Left renal pelvis (tissue), 4 donors: ENCODE results near the gene OR10AD1. TPM values are rescaled to one million over a fixed set of nuclear protein-coding genes. Genes with fewer than 3 reads are reported as not detected.

Experiments
- DNase-seq, 4 donors: peaks; one replicate each; pipeline ENCODE4 v3.0.0-alpha.2; 2013; ENCODE audit warnings: low read depth in 4 of 4, low spot score in 3 of 4
- polyA plus RNA-seq, 4 donors: library from polyadenylated mRNA; unstranded; fragments of 120-200 nt; gene quantifications; one replicate each; pipeline ENCODE4 v1.2.1, GENCODE V29; 2013; ENCODE audit not compliant: insufficient read length in 4 of 4

The OR10AD1 gene
- polyA plus RNA-seq, 4 donors = 0.24 to 0.82 (median 0.69) TPM; not detected in 1

- DNase-seq = no peak
Measured at GRCh38 chr12:48193623-48194022, 9.5 kb downstream of the OR10AD1 start.

GRCh38 chr12:48192861-48193260 is 10.2 kb downstream of the OR10AD1 start:
- no peak for DNase-seq

- no peak for DNase-seq
Measured at GRCh38 chr12:48191096-48191495, 12.0 kb downstream of the OR10AD1 start.

- peak in 2 of 4 donors; percentile 60 to 71 for DNase-seq
Measured at GRCh38 chr12:48189331-48190125, 13.6 kb downstream of the OR10AD1 start.

- DNase-seq = no peak
Measured at GRCh38 chr12:48187916-48188695, 15.0 kb downstream of the OR10AD1 start.

GRCh38 chr12:48185181-48185919 is 17.7 kb downstream of the OR10AD1 start:
- no peak for DNase-seq

GRCh38 chr12:48184549-48184922 is 18.6 kb downstream of the OR10AD1 start:
- DNase-seq = no peak

- DNase-seq = no peak
Measured at GRCh38 chr12:48183876-48184548, 19.1 kb downstream of the OR10AD1 start.

- DNase-seq = peak in 2 of 4 donors; percentile 63 to 67
Measured at GRCh38 chr12:48183091-48183875, 19.8 kb downstream of the OR10AD1 start, which contains the start of gene CCDC184. Gene CCDC184, plus strand, starts transcription at chr12:48183644. Its CDS starts 479 bp downstream, at chr12:48184123.

- DNase-seq = no peak
Measured at GRCh38 chr12:48182631-48183030, 20.5 kb downstream of the OR10AD1 start.

GRCh38 chr12:48180857-48181495 is 22.1 kb downstream of the OR10AD1 start:
- DNase-seq = no peak

GRCh38 chr12:48180424-48180823 is 22.7 kb downstream of the OR10AD1 start:
- DNase-seq = no peak

GRCh38 chr12:48179466-48179865 is 23.6 kb downstream of the OR10AD1 start:
- no peak for DNase-seq

- no peak for DNase-seq
Measured at GRCh38 chr12:48177982-48178381, 25.1 kb downstream of the OR10AD1 start.

GRCh38 chr12:48176417-48176751 is 26.7 kb downstream of the OR10AD1 start:
- no peak for DNase-seq

GRCh38 chr12:48175613-48176416 is 27.3 kb downstream of the OR10AD1 start:
- DNase-seq = no peak

GRCh38 chr12:48169011-48169410 is 34.1 kb downstream of the OR10AD1 start:
- no peak for DNase-seq
